ENCODE data around the gene OR13H1. TPM values are rescaled to one million over a fixed set of nuclear protein-coding genes. Genes with fewer than 3 reads are reported as not detected.

OR13H1 gene
- total and polyA plus RNA-seq, 8 donors = not detected

- Histone ChIP-seq H3K36me3 (no peaks in the 10 kb centered on the region), H3K27me3 (peaks cover 0 to 5% (median 0%) of the 10 kb centered on the region in 4 donors), H3K4me1 (no peaks in the 10 kb centered on the region), H3K9me3 (no peaks in the 10 kb centered on the region), H3K4me3 (no peak overlapping the region), H3K27ac (no peak overlapping the region)
- intact Hi-C loops (cut with DNase I) = no loop called here
- TF ChIP-seq, protein P1, sequence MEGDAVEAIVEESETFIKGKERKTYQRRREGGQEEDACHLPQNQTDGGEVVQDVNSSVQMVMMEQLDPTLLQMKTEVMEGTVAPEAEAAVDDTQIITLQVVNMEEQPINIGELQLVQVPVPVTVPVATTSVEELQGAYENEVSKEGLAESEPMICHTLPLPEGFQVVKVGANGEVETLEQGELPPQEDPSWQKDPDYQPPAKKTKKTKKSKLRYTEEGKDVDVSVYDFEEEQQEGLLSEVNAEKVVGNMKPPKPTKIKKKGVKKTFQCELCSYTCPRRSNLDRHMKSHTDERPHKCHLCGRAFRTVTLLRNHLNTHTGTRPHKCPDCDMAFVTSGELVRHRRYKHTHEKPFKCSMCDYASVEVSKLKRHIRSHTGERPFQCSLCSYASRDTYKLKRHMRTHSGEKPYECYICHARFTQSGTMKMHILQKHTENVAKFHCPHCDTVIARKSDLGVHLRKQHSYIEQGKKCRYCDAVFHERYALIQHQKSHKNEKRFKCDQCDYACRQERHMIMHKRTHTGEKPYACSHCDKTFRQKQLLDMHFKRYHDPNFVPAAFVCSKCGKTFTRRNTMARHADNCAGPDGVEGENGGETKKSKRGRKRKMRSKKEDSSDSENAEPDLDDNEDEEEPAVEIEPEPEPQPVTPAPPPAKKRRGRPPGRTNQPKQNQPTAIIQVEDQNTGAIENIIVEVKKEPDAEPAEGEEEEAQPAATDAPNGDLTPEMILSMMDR (IDR thresholded peaks at IDR 0.05) = no peak
- peak in 3 of 6 donors; percentile 17 to 23 (median 18) for DNase-seq
- ATAC-seq = peak; percentile 67 to 88 (median 79)
- FAIRE-seq = no peak
- 4 to 14% methylated on average over 4 of the region's 4 CpGs for WGBS, 2 donors
Measured at GRCh38 chrX:131588995-131589394, 45.1 kb downstream of the OR13H1 start.

Data from pancreas (tissue), 10 donors.